ENCODE data around the gene EIF4G1.

The EIF4G1 gene

DNA sequence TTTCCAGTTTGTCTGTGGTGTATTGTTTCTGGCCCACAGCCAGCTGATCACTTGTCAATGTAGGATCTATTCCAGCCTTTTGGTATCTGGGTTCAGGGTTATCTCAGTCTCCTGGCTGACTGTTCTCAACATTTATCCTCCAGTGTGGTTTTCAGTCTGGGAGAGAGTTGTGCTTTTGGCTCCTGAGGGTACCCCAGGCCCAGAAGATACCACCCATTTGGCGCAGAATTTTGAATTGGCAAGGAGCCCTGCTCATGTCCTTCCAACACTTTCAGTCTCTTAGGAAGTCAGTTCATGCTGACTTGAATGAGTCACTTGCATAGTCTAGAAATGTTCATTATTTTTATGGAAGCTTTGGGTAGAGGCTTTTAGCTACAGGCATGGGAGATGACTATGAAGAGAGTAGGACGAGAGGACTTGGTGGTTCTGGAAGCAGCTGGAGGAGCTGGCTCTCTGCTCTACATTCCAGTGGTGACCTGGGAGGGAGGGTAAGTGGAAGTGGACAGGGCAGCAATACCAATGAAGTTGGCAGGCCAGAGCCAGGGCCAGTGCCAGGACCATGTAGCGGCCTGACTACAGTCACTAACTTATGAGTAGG is 54.3 kb downstream of the EIF4G1 start:
- peak; percentile 18 for DNase-seq (ENCODE audit: low read depth)

DNA sequence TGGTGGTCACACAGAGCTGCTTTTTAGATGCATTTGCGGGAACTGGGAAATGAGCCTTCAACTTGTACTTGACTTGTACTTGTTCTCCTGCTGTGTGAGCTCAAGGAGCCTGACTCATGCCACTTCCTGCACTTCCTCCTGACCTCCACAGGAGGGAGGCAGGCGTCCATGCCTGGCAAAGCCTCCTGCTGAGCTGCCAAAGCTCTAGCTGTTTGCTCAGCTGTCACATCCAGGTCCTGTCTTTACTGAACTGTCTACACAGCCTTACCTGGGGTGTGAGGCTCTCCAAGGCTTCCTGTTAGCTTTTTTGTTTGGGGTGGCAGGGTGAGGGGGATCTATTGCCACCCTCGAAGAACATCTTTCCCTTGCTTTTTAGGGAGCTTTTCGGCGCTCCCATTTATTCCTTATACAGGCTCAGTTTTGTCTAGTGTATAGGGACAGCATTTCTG is 57.2 kb downstream of the EIF4G1 start:
- DNase-seq (ENCODE audit: low read depth): peak; percentile 80

DNA sequence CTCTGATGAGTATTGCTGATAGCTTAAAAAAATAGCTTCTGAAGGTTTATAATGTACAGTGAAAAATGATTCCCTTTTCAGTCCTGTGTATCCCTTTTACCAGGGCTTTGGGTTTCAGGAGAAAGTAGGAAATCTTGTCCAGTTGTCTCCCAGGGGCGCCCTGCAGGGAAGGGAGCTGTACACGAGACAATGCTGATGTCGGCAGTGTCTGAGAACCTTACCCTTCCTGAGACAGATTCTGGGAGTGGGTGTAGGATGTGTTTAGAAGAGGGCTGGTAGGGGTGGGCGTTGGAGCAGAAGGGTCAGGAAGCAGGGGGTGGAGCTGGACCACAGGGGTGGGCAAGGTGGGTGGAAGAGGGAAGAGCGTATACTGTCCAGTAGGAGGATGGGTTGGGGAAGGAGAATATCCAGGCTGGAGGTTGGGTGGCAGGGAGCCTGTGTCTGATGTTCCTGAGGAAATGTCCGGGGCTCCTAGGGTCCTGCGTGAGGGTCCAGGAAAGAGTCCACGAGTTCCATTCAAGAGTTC is 58.0 kb downstream of the EIF4G1 start:
- no peak for DNase-seq (ENCODE audit: low read depth)

DNA sequence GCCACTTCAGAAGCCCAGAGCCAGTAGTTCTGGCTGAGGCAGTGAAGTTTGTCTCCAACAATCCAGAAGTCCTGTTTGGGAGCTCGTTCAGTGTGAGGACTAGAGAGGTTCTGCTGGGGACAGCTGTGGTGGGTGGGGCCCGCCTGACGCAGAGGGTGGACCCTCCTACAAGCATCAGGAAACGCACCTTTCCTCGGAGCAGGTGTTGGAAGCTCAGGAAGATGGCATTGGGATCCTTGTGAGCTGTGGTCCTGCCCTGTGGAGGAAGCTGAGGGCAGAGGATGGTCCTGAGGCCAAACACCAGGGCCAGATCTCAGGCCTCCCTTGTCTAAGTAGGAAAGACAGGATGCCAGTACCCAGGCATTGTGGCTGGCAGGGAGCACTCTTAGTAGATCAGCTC is 58.5 kb downstream of the EIF4G1 start:
- no peak for DNase-seq (ENCODE audit: low read depth)

DNA sequence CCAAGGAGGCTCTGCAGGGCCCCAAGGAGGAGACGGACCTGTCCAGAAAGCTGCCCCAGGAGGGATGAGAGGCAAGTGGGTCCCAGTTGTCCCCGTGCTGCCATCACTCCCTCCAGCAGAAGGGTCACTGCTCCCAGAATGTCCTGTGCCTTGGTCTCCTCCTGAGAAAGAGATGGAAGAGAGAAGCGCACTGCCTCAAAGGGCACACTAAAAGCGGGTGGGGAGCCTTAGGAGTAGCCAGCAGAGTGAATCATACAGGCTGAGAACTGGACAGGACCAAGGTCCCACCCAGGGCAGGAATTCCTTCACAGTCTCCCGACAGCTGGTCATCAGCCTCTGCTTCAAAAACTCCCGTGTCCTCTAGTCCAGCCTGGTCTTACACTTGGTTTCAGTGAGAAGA is 59.0 kb downstream of the EIF4G1 start:
- no peak for DNase-seq (ENCODE audit: low read depth)

DNA sequence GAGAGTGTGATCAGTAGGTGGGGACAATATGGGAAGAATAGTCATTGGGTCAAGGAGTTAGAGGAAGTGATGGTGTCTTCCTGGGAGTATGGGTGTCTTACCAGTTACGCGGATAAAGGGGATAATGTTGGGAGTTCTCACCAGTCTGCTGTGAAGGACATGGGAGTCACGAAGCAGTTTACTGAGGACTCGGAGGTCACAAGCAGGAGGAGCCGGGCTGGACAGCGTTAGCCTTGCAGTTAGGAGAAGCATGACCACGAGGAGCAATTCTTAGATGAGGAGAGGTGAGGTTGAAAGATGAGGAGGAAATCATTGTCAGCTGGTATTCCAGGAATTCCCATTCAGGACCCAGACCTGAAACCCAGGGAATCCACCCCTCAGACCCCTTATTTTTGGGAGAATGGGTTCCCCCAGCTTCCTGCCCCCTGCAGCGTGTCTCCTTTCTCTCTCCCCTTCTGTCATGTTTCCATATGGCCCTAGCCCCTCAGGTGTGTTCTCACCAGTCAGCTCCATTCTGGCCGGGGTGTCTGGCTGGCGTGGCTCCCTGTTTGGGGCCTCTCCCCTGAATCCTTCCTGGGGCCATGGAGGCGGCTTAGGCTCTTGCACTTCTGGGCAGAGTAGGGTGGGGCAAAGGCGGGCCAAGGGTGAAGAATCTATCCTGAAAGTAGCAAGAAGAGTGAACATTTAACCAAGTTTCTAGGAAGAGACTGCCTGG is 61.5 kb downstream of the EIF4G1 start:
- no peak for DNase-seq (ENCODE audit: low read depth)

DNA sequence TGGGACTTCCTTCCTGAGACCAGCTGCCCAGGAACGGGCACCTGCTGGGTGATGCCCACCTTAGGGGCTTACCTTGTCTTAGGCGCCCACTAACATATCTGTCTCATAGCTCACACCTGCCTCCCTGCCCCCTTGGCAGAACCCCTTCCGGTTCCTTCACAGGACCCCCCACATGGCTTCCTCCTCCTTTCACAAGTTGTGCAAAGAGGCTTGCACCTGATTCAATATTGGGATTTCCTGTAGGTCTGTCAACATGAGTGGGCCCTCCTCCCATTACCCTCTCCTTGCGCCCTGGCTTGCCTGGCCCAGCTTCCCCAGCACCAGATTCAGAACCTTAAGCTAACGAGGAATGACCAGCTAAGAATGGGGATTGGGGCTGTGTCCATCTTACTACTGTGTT is 63.0 kb downstream of the EIF4G1 start:
- no peak for DNase-seq (ENCODE audit: low read depth)

DNA sequence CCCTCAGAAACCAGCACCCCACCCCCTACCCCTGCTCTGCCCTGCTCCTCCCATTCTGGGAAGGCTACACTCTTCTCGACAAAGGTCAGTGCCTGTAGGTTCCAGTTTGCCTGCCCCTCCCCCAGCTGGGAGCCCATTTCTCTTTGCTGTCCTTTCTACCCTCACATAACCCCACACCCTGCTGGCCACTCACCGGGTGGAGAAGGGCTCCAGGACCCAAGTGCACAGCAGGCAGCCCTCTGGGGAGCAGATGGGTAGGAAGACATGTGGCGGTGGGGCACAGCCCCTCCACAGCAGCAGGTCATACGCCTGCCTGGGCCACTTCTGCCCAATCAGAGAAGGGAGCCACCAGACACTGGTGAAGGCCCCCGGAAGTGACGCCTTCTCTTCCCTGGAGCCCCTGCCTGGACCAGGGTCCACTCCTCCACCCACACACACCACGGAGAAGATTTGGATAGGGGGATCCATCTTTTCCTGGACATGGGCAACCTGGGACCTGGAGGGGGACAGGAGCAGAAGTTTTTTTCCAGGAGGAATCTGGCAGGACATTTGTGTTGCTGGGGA is 63.6 kb downstream of the EIF4G1 start, which contains the start of gene THPO:
Gene THPO, minus strand, starts transcription at position 326 of the 564 bp plus-strand sequence. CDS start 1,948 bp downstream, outside the sequence.
- DNase-seq (ENCODE audit: low read depth): no peak

DNA sequence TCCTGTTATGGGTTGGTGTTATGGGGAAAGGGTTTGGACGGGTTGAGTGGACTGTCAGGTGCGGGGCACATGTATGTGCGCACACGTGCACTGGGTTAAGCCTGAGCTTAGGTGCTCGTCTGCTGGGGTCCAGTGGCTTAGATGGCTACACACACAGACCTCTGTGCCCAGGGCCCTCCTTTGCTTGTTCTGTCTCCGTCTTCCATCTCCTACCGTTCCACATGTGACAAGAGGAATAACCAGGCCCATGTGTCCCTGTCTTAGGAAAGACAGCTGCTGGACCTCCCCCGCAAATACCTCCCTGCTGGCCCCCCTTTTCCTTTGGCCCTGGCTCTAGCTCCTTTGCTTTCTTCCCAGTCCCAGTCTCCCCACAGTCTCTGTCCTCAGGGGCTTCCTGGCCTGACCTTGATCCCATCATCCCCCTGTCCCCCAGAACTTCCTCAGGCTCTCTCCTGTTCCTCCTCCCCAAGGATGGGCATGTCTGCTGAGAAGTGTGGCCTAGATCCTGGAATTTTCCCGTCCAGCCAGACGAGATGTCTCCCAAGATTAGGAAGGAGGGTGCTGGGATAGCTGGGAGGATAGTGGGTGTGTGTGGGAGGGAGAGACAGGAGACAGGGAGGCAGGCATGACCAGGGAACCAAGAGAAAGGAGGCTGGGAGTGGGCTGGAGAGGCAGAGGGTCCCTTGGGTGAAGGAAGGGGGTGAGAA is 64.4 kb downstream of the EIF4G1 start:
- DNase-seq (ENCODE audit: low read depth): no peak

DNA sequence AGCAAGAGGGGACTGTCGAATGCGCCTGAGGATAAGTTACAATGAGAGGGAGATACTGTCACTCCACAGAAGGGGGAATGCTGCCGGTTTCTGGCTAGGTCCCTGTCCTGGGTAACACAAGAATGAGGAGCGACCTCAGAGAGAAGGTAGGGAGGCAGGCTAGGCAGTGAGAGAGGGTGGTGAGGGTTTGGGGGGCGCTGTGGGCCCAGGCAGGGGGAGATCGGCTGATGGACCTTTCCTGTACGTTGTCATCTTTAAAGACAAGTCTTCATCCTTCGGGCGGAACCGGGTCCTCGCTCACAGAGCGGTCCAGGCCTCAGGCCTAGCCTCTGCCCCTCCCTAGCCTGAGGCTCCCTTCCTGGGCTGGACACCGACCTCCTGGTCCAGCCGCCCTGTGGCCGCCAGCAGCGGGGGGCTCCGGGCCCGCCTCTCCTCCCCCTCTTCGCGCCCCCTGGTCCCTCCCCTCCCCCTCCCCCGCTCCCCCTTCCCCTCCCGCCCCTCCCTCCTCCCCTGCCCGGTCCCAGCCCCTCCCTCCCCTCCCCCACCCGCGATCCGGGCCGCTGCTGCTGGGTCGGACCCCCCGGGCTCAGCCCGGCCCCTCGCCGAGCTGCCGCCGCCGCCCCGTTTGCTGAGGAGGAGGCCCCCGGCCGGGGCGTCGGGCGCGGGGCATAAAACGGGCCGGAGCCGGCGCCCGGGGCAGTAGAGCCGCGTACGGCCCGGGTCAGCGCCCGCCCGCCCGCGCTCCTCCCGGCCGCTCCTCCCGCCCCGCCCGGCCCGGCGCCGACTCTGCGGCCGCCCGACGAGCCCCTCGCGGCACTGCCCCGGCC is 65.2 kb downstream of the EIF4G1 start, which contains the start of gene CHRD:
Gene CHRD, plus strand, starts transcription at position 697 of the 827 bp plus-strand sequence. CDS start 265 bp downstream, outside the sequence.
- no peak for DNase-seq (ENCODE audit: low read depth)

DNA sequence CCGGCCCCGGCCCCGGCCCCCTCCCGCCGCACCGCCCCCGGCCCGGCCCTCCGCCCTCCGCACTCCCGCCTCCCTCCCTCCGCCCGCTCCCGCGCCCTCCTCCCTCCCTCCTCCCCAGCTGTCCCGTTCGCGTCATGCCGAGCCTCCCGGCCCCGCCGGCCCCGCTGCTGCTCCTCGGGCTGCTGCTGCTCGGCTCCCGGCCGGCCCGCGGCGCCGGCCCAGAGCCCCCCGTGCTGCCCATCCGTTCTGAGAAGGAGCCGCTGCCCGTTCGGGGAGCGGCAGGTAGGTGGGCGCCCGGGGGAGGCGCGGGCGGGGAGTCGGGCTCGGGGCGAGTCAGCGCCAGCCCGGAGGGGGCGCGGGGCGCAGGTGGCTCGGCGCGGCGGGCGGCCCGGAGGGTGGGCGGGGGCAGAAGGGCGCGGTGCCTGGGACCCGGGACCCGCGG is 65.8 kb downstream of the EIF4G1 start:
- peak; percentile 18 for DNase-seq (ENCODE audit: low read depth)

DNA sequence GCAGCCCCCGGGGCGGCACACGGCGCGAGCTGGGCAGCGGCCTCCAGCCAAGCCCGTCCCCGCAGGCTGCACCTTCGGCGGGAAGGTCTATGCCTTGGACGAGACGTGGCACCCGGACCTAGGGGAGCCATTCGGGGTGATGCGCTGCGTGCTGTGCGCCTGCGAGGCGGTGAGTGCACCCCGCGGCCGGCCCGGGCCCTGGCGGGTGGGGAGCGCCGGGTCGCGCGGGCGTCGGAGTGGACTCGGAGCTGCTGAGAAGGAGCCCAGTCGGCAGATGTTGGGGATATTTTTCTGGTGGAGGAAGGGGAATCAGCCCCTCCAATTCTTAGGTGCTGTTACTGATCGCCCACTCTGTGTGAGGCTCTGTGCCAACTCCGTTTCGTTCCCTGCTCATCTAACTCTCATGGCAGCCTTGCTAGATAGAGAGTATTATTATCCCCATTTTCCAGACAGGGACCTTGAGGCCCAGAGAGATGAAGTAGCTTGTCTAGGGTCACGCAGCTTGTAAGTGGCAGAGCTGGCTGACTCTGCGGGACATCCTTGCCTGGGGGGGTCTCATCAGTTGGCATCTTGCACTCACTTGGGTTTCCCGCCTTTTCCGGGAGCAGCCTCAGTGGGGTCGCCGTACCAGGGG is 66.3 kb downstream of the EIF4G1 start:
- DNase-seq (ENCODE audit: low read depth): no peak

DNA sequence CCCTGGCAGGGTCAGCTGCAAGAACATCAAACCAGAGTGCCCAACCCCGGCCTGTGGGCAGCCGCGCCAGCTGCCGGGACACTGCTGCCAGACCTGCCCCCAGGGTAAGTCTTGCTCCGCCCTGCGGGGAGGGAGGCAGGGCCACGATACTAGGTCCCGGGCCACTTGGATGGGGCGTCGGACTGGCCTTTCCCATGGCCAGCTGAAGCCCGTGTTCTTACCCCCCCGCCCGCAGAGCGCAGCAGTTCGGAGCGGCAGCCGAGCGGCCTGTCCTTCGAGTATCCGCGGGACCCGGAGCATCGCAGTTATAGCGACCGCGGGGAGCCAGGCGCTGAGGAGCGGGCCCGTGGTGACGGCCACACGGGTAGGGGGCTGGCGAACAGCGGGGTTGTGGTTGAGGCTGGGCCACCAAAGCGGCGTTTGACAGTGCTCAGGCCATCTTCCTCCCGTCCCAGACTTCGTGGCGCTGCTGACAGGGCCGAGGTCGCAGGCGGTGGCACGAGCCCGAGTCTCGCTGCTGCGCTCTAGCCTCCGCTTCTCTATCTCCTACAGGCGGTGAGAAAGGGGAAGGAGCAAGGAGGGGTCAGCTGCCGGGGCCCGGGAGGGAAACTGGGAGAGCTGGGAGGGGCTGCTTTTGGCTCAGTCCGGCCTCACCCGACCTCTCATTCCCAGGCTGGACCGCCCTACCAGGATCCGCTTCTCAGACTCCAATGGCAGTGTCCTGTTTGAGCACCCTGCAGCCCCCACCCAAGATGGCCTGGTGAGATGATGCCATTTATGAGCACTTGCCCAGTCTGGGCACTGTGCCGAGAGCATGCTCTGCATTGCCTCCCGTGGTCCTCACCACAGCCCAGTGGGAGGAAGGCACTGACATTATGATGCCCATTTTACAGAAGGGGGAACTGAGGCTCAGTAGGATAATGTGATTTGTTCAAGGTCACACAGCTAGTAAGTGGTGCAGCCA is 67.1 kb downstream of the EIF4G1 start:
- DNase-seq (ENCODE audit: low read depth): no peak

DNA sequence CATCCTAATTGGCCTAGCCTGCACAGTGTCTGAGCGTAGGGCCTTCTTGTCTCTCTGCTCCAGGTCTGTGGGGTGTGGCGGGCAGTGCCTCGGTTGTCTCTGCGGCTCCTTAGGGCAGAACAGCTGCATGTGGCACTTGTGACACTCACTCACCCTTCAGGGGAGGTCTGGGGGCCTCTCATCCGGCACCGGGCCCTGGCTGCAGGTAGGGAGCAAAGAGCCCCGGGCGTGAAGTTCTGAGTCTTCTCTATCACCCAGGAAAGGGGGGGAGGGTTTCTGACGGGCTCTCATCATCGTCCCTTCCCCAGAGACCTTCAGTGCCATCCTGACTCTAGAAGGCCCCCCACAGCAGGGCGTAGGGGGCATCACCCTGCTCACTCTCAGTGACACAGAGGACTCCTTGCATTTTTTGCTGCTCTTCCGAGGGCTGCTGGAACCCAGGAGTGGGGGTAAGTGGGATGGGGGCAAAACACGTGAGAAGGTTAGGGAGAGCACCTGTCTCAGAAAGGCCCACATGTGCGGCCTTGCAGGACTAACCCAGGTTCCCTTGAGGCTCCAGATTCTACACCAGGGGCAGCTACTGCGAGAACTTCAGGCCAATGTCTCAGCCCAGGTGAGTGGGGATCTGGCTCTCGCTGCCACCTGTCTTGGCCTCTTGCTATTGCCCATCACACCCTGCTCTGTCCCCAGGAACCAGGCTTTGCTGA is 68.1 kb downstream of the EIF4G1 start:
- no peak for DNase-seq (ENCODE audit: low read depth)

DNA sequence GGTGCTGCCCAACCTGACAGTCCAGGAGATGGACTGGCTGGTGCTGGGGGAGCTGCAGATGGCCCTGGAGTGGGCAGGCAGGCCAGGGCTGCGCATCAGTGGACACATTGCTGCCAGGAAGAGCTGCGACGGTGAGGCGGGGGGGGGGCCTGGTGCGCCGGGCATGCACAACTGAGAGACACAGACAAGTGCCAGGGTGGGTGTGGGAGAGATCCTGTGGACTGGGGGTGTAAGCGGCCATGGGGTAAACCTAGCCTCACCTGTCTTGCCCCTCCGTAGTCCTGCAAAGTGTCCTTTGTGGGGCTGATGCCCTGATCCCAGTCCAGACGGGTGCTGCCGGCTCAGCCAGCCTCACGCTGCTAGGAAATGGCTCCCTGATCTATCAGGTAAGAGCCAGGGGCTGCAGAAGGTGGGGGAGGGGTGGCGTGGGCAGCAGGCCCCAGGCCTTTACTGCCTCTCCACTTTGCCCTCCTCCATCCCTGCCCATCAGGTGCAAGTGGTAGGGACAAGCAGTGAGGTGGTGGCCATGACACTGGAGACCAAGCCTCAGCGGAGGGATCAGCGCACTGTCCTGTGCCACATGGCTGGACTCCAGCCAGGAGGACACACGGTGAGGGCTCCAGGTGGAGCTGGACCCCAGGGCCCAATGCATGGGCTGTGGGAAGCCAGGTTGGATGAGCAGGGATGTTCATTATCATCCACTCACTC is 68.8 kb downstream of the EIF4G1 start:
- DNase-seq (ENCODE audit: low read depth): no peak

DNA sequence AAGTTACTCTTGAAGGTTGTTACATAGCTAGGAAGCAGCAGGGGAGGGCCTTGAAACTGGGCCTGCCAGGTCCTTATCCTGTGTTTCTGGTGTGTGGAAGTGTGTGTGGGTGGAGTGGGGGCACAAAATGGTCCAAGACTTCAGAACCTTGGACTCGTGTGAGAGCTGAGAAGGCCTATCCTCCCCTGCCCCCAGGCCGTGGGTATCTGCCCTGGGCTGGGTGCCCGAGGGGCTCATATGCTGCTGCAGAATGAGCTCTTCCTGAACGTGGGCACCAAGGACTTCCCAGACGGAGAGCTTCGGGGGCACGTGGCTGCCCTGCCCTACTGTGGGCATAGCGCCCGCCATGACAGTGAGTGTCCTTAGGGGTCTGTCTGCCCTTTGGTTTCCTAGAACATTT is 69.9 kb downstream of the EIF4G1 start:
- DNase-seq (ENCODE audit: low read depth): no peak

All from amniotic epithelial cell (primary cell).